Measurements from ENCODE around the gene DOCK8. TPM values are rescaled to one million over a fixed set of nuclear protein-coding genes. Genes with fewer than 3 reads are reported as not detected.

The DOCK8 gene
- total RNA-seq, 2 experiments from 2014 or later = 59.0 to 145 TPM

DNA sequence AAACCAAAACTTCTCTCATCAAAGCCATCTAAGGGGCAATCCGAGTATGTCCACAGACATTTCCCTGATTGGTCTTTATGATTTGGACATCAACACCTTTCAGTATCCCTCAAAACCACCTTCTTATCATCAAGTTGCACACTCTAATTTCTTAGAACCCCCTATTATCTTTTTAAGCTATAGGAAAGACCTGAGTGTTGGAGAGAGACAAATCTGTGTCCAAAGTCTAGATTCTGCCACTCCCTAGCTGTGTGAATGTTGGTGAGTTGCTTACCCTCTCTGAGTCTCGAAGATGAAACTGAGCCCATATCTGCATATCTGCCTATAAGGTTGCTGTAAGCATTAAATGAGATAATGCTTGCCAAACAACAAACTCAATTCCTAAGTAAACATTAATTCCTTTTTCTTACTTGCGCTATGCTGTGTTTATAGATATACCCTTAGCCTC is 159.1 kb downstream of the DOCK8 start:
- ChIA-PET POLR2A (interaction anchor here (0.6 to 0.7 kb wide), 2 partner anchors 159 to 214 kb away, joined by 3 to 4 read pairs; no protein-coding TSS in a partner anchor), CTCF (ENCODE audit: unreplicated experiment) (no interaction called here)
- peaks cover 98% of the 10 kb centered on the region for H3K36me3 ChIP-seq (ENCODE audit: insufficient read depth, low read length)
- H2AFZ ChIP-seq (ENCODE audit: low read length) = no peak overlapping the region
- no peak overlapping the region for H3K27ac ChIP-seq (ENCODE audit: low read depth, low read length, poor library complexity, severe bottlenecking)
- TF ChIP-seq, protein P1, sequence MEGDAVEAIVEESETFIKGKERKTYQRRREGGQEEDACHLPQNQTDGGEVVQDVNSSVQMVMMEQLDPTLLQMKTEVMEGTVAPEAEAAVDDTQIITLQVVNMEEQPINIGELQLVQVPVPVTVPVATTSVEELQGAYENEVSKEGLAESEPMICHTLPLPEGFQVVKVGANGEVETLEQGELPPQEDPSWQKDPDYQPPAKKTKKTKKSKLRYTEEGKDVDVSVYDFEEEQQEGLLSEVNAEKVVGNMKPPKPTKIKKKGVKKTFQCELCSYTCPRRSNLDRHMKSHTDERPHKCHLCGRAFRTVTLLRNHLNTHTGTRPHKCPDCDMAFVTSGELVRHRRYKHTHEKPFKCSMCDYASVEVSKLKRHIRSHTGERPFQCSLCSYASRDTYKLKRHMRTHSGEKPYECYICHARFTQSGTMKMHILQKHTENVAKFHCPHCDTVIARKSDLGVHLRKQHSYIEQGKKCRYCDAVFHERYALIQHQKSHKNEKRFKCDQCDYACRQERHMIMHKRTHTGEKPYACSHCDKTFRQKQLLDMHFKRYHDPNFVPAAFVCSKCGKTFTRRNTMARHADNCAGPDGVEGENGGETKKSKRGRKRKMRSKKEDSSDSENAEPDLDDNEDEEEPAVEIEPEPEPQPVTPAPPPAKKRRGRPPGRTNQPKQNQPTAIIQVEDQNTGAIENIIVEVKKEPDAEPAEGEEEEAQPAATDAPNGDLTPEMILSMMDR (conservative IDR thresholded peaks at IDR 0.05; ENCODE audit: low read length) = no peak
- no peak for TF ChIP-seq EZH2phosphoT487 (IDR thresholded peaks at IDR 0.05; ENCODE audit: borderline replicate concordance, low read depth, low read length)
- DNase-seq (ENCODE audit: low spot score) = no peak
- H3K4me2 ChIP-seq (ENCODE audit: low read length) = no peak overlapping the region
- H3K9me3 ChIP-seq (ENCODE audit: low read length) = no peaks in the 10 kb centered on the region
- BruUV-seq (replicated peaks) = no TSS peak
- no peaks in the 10 kb centered on the region for H3K9me2 ChIP-seq (ENCODE audit: insufficient read depth, low read length)
- H3K79me2 ChIP-seq (ENCODE audit: insufficient read depth, low read depth, low read length) = no peaks in the 10 kb centered on the region
- H4K20me1 ChIP-seq (ENCODE audit: insufficient read depth, low read length) = no peaks in the 10 kb centered on the region
- intact Hi-C loops (cut with micrococcal nuclease; ENCODE audit: unreplicated experiment) = no loop called here
- H3K4me3 ChIP-seq (ENCODE audit: low read depth, low read length, poor library complexity, severe bottlenecking) = no peak overlapping the region
- no peaks in the 10 kb centered on the region for H3K4me1 ChIP-seq (ENCODE audit: insufficient read depth, low read length, poor library complexity, severe bottlenecking)

DNA sequence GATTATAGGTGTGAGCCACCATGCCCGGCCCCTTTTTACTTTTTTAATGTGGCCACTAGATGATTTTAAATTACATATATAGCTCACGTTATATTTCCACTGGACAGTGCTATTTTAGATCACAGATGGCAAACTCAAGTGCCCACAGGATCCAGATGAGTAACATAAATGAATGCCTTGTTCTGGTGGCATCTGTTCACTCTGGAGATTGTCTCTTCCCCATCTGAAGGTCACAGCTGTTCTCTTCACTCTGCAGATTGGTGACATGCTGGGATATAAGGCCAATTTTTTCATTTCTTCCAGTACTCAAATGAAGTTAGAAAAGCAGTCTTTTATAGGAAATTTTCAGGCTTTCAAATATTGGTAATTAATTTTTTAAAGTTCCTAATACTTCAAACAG is 160.1 kb downstream of the DOCK8 start:
- H3K79me2 ChIP-seq (ENCODE audit: insufficient read depth, low read depth, low read length) = no peaks in the 10 kb centered on the region
- no peak for DNase-seq (ENCODE audit: low spot score)
- no peak for TF ChIP-seq EZH2phosphoT487 (IDR thresholded peaks at IDR 0.05; ENCODE audit: borderline replicate concordance, low read depth, low read length)
- TF ChIP-seq, protein P1 (conservative IDR thresholded peaks at IDR 0.05; ENCODE audit: low read length) = no peak
- no peak overlapping the region for H2AFZ ChIP-seq (ENCODE audit: low read length)
- no peak overlapping the region for H3K4me3 ChIP-seq (ENCODE audit: low read depth, low read length, poor library complexity, severe bottlenecking)
- H4K20me1 ChIP-seq (ENCODE audit: insufficient read depth, low read length) = no peaks in the 10 kb centered on the region
- CTCF ChIA-PET (ENCODE audit: unreplicated experiment) = no interaction called here
- no peak overlapping the region for H3K27ac ChIP-seq (ENCODE audit: low read depth, low read length, poor library complexity, severe bottlenecking)
- intact Hi-C loops (cut with micrococcal nuclease; ENCODE audit: unreplicated experiment) = no loop called here
- no peaks in the 10 kb centered on the region for H3K4me1 ChIP-seq (ENCODE audit: insufficient read depth, low read length, poor library complexity, severe bottlenecking)
- no peaks in the 10 kb centered on the region for H3K9me3 ChIP-seq (ENCODE audit: low read length)
- peaks cover 98% of the 10 kb centered on the region for H3K36me3 ChIP-seq (ENCODE audit: insufficient read depth, low read length)
- no peaks in the 10 kb centered on the region for H3K9me2 ChIP-seq (ENCODE audit: insufficient read depth, low read length)
- POLR2A ChIA-PET = no interaction called here
- H3K4me2 ChIP-seq (ENCODE audit: low read length) = no peak overlapping the region
- BruUV-seq (replicated peaks) = no TSS peak

DNA sequence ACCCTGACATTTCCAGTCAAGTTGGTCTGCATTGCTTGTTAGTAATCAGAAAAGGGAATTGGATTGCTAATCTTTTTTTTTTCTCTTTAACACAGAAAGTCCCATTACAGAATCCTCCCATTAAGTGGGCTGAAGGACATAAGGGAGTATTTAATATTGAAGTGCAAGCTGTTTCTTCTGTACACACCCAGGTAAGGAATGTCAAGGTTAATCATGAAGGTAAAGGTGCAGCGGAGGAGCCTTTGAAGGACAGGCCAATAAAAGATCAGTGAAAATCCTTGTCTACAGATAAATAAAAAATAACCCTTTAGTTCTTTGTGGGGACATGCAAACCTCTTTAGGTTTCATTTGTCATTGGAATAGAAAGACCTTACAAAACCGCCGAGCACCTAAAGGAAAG is 161.4 kb downstream of the DOCK8 start:
- BruUV-seq (replicated peaks) = no TSS peak
- Histone ChIP-seq H3K27ac (ENCODE audit: low read depth, low read length, poor library complexity, severe bottlenecking) (no peak overlapping the region), H3K36me3 (ENCODE audit: insufficient read depth, low read length) (peaks cover 89% of the 10 kb centered on the region), H4K20me1 (ENCODE audit: insufficient read depth, low read length) (no peaks in the 10 kb centered on the region), H3K9me2 (ENCODE audit: insufficient read depth, low read length) (no peaks in the 10 kb centered on the region), H3K4me3 (ENCODE audit: low read depth, low read length, poor library complexity, severe bottlenecking) (no peak overlapping the region), H3K9me3 (ENCODE audit: low read length) (no peaks in the 10 kb centered on the region), H3K79me2 (ENCODE audit: insufficient read depth, low read depth, low read length) (no peaks in the 10 kb centered on the region), H3K4me1 (ENCODE audit: insufficient read depth, low read length, poor library complexity, severe bottlenecking) (no peaks in the 10 kb centered on the region), H3K4me2 (ENCODE audit: low read length) (no peak overlapping the region), H2AFZ (ENCODE audit: low read length) (no peak overlapping the region)
- intact Hi-C loops (cut with micrococcal nuclease; ENCODE audit: unreplicated experiment) = no loop called here
- POLR2A ChIA-PET = interaction anchor here (0.6 kb wide), 1 partner anchor 16 kb away, joined by 3 read pairs; no protein-coding TSS in a partner anchor
- TF ChIP-seq, protein P1 (conservative IDR thresholded peaks at IDR 0.05; ENCODE audit: low read length) = no peak
- no peak for TF ChIP-seq EZH2phosphoT487 (IDR thresholded peaks at IDR 0.05; ENCODE audit: borderline replicate concordance, low read depth, low read length)
- no peak for DNase-seq (ENCODE audit: low spot score)
- CTCF ChIA-PET (ENCODE audit: unreplicated experiment) = no interaction called here
